ENCODE data around the gene MICAL1. TPM values are rescaled to one million over a fixed set of nuclear protein-coding genes. Genes with fewer than 3 reads are reported as not detected.

The MICAL1 gene, protein sequence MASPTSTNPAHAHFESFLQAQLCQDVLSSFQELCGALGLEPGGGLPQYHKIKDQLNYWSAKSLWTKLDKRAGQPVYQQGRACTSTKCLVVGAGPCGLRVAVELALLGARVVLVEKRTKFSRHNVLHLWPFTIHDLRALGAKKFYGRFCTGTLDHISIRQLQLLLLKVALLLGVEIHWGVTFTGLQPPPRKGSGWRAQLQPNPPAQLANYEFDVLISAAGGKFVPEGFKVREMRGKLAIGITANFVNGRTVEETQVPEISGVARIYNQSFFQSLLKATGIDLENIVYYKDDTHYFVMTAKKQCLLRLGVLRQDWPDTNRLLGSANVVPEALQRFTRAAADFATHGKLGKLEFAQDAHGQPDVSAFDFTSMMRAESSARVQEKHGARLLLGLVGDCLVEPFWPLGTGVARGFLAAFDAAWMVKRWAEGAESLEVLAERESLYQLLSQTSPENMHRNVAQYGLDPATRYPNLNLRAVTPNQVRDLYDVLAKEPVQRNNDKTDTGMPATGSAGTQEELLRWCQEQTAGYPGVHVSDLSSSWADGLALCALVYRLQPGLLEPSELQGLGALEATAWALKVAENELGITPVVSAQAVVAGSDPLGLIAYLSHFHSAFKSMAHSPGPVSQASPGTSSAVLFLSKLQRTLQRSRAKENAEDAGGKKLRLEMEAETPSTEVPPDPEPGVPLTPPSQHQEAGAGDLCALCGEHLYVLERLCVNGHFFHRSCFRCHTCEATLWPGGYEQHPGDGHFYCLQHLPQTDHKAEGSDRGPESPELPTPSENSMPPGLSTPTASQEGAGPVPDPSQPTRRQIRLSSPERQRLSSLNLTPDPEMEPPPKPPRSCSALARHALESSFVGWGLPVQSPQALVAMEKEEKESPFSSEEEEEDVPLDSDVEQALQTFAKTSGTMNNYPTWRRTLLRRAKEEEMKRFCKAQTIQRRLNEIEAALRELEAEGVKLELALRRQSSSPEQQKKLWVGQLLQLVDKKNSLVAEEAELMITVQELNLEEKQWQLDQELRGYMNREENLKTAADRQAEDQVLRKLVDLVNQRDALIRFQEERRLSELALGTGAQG
- total RNA-seq, result 17.8 and 22.8 TPM in 2 replicates

DNA sequence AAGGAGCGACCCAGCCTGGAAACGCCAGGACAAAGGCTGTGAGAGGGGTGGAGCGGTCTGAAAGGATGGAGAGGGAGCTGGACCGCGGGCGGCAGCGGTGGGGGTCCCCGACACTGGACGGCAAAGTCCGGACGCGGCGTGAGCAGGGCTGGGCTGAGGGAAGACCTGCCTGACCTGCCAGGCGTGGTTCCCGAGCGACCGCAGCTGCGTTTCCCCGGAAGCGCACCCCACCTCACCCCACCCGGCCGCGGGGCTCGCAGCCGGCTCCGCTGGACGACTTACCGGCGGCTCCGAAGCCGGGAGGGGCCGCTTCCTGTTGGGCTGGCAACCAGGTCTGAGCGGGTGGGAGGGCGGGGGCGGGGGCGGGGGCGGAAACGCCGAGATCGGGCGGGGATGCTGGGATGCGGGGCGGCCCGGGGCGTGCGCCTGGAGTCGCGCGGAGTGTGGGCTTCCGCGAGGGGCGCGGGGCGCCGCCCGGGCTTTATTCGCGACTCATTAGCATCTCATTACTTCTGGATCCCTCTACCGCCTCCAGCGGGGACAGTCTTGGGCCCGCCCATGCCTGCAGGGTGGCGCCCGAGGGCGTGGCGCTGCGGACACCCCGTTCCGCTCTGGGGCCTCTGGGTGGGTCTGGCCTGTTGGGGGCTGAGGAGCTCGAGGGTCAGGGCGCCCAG lies at the start of gene MICAL1:
MICAL1 (minus strand) TSS at position 336 of the 674 bp plus-strand sequence. CDS start 1,576 bp downstream, outside the sequence.
- DNase-seq, result peak; percentile 35

DNA sequence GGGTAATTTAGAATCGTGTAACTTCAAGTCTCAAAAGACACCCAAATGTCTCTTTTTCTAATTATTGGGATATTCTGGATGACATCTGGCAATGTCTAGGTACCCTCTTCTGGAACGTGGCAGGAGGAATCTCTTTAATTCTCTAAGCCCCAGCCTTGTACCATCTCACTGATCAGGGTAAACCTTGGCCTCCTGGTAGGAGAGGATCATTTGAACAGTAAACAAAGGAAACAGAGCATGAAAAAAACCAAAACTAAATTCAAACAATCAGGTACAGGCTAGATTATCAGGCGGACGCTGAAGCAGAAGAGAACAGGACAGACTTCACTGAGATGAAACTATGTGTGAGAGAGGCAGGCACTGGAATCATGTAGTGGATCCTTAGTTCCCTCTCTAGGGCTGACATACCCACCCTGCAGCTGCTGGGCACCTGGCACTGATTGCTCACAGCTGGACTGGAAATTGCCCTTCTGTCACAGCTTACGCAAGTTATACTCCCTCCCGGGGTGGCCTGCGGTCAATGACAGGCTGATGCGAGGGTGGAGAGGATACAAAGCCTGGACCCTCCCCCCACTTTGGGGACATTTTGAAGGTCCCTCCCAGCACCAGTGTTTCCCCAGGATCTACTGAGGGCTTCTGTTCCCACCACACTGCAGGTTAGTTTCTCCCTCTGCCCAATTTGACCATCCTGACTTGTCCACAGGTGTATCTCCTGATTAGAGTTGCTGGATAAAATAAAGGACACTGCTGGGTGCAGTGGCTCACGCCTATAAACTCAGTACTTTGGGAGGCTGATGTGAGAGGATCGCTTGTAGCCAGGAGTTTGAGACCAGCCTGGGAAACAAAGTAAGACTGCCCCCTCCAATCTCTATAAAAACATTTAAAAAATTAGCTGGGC lies 48.0 kb upstream of the MICAL1 start:
- DNase-seq, result no peak

DNA sequence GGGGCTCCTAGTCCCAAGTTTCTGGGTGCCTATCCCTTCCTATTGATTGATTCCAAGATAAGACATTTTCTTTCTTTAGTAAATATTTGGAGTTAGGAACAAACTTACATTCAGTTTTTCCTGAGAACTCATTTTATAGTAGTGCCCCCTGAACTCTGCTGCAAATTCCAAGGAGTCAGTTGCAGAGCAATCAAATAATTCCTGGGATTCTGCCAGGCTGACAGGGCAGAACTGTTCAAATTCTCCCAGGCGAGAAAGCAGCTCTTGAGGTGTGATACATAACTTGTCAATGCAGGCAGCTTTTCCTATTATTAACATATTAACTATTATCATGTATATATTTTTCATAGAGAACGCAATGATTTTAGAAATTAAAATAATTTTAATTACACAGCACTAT lies 43.4 kb upstream of the MICAL1 start:
- no peak for DNase-seq

DNA sequence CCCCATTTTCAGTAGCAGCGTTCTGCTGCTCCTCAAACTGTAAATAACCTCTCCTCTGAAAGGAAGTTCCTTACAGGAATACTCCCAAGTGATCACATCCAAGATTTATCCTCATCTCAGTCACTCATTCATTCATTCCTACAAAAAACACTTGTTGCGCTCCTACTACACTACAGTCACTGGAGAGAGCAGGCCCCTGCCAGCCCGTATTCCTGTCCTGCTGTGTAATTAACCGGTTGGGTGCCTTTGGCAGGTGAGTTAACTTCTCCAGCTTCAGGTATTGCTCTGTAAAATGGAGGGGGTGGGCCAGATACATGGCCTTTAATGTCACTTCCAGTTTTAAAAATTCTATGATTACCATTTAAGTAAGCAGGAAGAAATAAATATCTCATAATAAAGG lies 42.5 kb upstream of the MICAL1 start:
- DNase-seq, result no peak

DNA sequence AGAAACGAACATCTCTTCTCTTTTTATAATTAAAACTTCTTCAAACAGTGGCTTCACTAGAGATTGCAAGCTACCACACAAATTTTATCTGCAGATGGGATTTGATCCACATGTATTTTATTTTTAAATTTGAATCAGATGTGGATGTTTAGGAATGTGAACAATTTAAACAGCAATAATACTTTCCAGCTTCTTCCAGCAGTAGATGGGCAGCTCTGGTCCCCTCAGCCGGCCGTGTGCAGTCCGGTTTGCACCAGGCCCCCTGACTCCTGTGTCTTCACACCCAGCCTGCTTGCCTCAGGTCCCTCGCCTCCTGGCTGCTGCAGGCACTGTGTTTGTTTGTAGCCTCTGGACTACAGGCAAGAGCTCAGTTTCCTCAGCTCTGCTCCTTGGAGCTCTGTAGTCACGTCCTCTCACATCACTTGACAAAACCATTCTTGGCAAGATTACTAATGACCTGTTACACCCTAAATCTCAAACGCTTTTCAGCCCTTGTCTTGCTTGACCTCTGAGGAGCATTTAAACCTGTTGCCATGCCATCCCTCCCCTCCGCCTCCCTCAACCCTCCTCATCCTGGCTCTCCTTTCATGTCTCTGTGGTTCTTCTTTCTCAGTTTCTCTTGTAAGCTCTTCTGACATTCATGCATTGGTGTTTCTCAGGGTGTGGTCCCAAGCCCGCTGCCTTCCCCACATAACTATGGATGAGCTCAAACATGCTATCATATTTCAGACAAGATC lies 40.6 kb upstream of the MICAL1 start:
- no peak for DNase-seq

DNA sequence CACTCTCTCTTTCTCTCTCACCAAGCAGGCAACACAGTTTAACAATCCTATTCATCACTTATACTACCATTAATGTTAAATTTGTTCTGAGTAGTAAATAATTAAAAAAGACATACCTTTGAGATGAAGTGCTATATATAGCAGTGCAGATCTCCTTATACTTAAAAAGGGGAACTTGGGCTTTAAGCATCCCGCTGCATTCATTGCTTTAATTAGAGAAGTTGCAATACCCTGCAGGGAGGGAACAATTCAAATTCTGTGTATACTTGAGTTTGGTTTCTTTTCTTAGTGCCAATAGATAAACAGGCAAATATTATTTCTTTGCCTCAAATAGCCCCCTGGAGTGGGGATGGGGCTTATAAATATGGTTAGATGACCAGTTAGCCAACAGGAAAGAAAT lies 38.3 kb upstream of the MICAL1 start:
- DNase-seq, result no peak

DNA sequence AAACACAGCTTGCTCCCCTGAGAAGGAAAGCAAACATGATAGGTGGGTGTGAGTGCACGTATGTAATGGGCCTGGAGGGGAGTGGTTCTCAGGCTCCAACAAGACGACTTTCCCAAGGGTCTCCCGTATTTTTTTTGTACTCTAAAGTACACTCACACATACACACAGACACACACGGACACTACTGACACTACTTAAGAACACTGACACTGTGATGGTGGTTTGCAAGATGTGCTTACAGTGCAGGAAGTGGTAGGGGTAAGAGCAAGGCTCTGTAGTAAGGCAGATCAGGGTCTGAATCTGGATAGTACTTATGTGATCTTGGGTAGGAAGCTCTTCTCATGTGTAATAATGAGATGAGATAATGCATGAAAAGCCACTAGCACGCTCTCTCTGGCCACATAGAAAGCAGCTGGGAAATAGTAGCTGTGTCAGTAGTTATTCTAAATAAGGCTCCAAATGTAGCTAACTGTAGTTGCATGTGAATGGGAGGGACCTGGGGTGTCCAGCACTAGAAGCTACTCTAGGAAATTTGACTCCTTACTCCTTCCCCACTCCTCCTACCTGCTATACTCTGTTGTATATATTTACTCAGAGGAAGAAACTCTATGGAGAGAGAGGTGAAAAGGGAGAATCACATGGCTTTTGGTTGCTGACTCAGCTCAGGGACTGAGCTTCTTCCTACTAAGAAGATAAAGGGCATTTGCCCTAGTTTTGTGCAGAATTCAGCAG lies 35.8 kb upstream of the MICAL1 start:
- DNase-seq, result no peak

DNA sequence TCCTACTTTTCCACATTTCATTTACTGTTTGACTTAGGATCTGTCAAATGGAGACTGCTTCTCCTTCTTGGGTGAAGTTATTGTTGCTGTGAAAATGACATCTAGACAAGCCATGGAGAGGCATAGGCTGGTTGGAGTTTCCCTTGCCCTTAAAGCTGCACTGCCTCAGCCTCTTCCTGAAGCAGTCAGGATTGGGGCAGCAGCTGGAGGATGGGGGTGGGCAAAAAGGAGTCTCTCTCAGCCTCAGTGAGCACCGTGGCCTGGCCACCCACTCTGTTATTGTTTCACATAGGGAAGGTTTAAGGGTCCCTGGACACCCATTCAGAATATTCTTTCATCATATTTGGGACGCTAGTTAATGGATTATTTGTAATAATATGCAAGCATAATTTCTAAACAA lies 35.1 kb upstream of the MICAL1 start:
- no peak for DNase-seq

DNA sequence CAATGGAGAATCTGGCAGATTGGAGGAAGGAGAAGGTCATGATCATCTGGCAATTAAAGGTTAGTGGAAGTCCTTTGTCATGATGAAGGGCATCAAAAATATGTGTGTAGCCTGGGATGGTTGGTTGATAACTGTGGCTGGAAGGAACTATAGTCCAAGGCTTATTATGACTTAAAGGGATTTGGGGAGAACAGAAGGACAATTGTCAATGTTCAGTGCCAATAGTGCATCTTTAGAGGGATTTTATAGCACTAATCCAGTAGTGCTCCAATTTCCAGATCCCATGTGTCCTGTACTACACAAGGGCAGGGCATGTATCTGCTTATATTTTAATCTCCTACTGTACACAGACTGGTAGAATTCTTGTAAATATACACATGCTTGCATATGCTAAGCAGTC lies 32.4 kb upstream of the MICAL1 start:
- no peak for DNase-seq

DNA sequence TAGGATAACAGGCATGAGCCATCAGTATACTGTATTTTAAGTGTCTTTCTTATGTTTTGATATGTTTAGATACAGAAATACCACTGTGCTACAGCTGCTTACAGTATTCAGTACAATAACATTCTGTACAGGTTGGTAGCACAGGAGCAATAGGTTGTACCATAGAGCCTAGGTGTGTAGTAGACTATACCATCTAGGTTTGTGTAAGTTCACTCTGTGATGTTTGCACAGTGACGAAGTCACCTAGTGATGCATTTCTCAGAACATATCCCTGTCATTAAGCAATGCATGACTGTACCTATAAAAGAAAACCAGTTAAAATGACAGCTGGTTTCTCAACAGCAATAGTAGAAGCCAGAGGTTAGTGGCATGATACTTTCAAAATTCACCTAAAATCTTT lies 30.5 kb upstream of the MICAL1 start:
- no peak for DNase-seq

DNA sequence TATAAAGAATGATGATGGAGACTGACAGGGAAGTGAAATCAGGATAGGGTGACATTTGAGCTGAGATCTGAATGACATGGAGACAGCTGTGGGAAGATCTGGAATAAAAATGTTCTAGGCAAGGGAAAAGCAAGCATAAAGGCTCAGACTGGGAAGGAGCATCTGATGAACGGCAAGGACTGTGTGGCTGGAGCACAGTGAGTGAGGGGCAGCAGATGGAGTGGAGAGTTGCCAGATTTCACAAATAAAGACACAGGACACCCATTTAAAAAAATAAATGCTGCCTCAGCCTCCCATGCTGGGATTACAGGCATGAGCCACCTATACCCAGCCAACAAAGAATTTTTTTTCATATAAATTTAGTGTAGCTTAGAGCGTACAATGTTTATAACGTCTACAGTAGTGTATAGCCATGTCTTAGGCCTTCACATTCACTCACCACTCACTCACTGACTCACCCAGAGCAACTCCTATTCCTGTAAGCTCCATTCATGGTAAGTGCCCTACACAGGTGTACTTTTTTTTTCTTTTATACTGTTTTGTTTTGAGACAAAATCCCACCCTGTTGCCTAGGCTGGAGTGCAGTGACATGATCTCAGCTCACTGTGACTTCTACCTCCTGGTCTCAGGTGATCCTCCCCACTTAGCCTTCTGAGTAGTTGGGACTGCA lies 29.8 kb upstream of the MICAL1 start:
- no peak for DNase-seq

DNA sequence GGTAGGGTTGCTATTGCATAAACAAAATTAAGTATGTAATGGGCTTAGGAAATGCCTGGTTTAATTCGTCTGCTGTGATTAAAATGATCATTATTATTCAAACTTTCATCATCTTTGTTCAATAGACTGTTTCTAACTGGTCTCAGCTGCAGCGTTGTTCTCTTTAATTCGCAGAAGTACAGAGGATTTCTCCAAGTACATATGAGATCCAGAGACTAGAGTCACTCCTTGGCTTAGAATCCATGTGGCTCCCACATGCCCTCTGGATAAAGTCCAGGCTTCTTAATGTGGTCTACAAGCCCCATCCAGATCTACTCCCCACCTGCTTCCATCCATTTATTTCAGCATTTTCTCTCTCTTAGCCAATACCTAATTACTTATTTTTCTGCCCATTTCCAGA lies 28.6 kb upstream of the MICAL1 start:
- DNase-seq, result no peak

DNA sequence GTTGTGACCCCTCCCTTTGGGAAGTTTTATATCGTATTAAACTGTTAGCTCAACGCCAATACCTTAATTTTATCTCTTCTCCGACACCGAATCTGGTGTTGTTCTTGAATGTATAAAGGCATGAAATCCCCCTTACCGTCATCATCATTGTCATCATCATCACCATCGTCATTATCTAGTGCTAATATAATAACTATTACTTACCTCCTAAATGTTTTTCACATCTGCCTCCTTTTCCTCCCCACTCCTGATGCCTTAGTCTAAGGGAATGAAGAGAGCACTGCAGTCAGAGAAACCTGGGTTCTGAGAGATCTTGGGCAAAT lies 28.1 kb upstream of the MICAL1 start:
- DNase-seq, result no peak

DNA sequence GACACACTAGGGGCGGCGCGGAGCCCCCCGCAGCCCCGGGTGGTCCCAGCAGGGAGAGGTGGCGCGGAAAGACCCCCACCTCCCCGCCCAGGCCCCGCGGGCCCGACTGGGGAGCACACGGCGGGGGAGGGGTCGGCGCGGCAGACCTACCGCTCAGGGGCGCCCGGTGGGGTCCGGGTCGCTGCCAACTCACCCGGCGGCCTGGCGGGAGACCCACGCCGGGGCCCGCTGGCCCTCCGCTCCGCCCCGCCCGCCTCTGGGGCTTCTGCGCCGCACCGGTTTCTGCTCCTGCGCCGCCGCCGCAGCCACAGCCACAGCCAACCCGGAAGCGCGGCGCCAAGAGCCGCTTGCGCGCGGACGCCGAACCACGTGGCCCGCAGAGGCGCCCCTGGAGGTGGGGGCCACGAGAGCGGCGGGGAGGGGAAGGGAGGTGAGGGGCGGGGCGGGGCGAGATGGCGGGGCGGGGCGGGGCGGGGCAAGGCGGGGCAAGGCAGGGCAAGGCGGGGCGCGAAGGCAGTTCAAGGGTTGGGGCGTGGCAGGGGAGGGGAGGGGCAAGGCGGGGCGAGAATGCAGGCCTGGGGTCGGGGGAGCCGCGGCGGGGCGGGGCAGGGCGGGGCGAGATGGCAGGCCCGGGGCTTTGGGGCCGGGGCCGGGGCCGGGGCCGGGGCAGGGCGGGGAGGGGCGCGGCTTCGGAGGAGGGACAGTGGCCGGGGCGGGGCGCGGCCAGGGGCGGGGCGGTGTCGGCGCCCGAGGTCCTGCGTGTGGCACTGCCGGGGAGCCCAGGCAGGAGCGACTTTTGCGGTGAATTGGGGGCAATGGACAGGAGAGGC lies 27.5 kb upstream of the MICAL1 start, which contains the start of gene ZBTB24:
ZBTB24 (minus strand) TSS at position 315 of the 830 bp plus-strand sequence. CDS start 1,193 bp downstream, outside the sequence.
- DNase-seq, result peak; percentile 91

DNA sequence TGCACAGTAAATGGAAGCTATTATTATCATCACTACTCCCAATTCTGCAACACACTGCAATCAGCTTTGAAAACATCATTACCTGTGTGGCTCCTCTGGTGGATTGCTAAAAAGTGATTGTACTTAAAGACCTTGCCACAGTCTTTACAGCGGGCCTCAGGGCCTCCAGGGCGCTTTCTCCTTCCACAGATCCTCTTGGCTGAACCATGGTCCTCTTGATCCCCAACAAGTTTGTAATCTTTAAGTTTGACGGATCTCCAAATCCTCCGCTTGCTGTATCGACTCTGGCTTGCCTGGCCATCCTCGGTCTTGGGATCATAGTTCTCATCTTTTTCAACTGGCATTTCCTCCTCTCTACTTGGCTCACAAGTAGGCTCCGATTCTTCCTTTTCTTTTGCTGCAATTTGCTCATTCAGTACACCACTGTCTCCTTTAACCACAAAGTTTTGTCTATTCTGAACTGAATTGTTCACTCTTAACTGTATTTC lies 25.5 kb upstream of the MICAL1 start:
- no peak for DNase-seq

DNA sequence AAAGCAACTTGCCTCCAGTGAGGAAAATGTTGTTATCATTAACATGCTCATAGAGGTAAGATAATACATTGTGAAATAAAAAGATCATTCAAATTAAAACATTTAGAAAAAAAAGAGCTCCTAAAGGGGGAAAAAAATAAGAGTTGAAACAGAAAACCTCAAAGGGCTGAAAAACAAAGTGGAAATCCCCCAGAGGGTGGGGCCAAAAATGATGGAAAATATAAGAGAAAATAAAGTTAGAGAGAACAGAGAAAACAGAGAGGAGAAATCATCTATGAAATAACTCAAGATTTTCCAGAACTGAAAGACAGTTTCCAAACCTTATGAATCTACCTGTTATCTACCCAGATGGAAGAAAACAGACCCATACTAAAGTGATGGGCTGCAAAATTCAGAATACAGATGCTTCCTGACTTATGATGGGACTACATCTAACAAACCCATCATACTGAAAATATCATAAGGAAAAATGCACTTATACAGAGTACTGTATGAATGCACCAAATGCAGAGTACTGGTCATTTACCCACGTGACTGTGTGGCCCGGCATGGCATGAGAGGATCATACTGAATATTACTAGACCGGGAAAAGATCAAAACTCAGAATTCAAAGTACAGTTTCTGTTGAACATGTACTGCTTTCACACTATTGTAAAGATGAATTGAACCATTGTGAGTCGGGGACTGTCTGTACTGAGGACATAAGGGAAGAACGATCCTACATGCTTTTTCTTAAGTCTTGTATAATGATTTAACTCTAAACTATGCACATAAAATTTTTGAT lies 23.5 kb upstream of the MICAL1 start:
- DNase-seq, result no peak

DNA sequence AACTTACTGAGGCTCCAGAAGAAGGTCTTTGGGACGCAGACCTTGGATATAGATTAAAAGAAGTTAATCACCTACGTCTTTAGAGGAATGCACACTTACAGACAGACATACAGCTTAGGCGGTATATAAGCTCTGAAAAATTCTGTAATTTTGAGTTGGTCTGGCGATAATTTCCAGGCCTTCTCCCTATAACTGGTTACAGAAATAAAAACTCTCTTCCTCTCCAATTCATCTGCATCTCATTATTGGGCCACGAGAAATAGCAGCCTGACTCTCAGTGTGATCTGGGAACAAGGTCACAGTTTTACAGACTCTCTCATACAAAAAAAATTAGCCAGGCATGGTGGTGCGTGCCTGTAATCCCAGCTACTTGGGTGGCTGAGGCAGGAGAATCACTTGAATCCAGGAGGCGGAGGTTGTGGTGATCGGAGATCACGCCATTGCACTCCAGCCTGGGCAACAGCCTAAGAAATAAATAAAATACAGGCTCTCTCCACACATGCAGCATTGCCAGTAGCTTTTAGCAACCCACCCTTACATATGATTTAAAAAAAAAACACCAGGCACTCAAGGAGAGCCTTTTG lies 22.7 kb upstream of the MICAL1 start:
- DNase-seq, result no peak

All from dermis blood vessel endothelial cell (primary cell).